LNCaP clone FGC (cell line): ENCODE measurements around the gene PRMT7.

Source experiments
- DNase-seq: peaks from one replicate; pipeline ENCODE4 v3.0.0-alpha.2; 2011; ENCODE audit warnings: low read depth
- H3K4me3 ChIP-seq: 2 replicates; pipeline ENCODE4 v1.5.1; 2011; ENCODE audit warnings: mild to moderate bottlenecking, low read depth, low read length, control low read depth
- CTCF ChIP-seq: IDR thresholded peaks from 2 replicates; pipeline ENCODE4 v1.5.1; 2012; ENCODE audit warnings: mild to moderate bottlenecking; ENCODE audit not compliant: control insufficient read depth, insufficient read depth; ENCODE audit errors: extremely low read depth

Gene PRMT7

DNA sequence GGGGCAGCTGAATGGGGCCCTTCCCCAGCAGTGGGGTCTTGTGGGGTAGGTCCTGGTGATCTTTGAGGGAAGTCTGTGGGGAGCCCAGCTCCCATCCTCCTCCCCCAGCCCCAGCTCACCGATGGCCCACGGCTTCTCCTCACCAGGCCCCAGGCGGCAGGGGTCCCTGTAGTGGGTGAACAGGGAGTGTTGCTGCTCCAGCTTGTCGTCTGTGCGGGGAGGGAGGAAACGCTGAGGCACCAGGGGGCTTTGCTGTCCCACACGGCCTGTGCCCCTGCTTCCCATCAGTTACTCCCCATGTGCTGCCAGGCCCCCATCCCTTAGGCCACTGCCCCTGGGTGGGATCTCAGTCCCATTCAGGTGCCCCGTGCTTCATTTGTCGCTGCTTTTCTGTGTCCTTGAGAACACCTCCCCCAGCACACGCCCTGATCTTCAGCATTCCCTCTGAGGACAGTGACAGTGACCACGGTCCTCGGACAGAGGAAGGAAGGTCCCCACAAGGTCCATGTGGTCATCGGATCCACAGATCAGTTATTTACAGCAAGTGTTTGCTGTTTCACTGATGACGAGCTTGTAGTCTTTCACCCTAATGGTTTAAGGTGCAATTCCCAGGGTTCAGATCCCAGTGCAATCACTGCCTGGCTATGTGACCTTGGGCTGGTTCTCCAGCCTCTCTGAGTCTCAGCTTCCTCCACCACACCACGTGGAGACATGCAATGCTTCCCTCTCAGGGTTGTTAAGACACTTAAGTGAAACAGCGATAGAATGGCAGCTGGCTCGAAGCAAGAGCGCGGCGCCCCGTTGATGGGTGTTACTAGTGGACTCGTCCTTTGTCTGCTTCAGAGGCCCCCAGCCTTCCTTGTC lies 53.1 kb downstream of the PRMT7 start:
- DNase-seq: no peak
- TF ChIP-seq CTCF: no peak
- H3K4me3 ChIP-seq: no peak overlapping the region

DNA sequence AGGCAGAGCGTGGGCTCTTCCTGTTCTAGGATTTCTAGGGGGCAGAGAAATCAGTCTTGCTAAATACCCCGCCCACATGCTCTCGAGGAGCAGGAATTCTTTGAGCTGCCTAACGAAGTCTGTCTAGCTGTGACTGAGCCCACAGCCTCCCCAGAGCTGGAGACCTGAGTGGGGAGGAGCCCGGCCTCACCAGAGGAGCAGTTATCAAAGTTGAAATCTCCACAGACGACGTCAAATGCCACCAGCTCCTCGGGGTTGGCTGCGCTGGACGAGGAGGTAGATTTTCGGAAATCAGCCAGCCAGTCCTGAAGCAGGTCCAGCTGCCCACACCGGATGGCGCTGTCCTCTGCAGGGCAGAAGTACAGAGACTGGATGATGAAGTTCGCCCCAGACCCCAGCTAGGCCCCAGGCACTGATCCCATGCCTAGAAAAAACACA lies 53.8 kb downstream of the PRMT7 start:
- TF ChIP-seq CTCF: no peak
- H3K4me3 ChIP-seq: no peak overlapping the region
- DNase-seq: no peak

DNA sequence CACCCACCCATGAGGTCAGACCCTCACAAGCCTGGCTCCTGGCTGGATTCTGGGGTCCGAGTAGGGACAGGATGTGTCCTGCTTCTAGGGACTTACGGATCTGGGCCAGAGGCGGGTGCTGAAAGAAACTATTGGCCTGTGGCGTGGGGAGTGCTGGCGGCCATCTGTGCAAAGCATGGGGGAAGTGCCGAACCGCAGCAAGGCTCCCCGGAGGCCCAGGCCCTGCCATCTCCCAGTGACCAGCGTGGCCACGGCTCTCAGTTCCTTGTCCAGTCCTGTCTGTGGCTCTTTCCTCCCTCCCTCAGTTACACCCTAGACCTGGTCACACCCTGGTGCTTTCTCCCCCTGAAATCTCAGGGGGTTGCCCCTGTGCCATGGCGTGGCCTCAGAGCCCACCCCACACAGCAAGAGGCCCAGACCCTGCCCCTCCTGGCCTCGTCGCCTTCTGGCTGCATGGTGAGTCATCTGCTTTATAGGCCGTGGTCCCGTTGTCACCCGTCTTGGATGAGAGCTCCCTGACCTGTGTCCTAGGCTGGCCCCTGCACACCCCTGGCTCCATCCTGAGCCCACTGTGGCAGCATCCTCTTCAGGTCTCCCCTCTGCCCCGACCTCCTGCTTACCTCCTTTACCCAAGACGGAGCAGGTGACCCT lies 54.5 kb downstream of the PRMT7 start:
- no peak for TF ChIP-seq CTCF
- no peak for DNase-seq

DNA sequence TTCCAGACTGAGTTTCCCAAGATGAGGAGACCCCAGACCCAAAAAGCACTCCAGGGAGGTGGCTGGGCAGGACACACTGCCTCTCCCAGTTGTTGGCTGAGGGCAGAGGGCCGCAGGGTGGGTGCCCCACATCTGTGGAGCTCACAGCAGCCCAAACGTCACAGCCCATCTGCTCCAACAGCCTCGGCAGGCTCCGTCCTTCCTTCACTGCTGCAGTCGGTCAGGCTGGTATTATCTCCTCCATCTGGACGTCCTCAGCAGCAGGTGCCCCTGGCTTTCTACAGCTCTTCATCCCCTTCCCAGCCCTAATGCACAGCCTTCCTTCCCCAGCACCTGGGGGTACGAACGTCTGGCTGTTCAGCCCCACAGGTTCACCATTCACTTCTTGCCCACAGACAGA lies 55.2 kb downstream of the PRMT7 start:
- DNase-seq: no peak
- no peak for TF ChIP-seq CTCF

More for the DNA sequence above, 54.5 kb downstream of the PRMT7 start:
- no peak overlapping the region for H3K4me3 ChIP-seq

GRCh38 chr16:68367030-68367429 lies 56.2 kb downstream of the PRMT7 start:
- DNase-seq: no peak
- H3K4me3 ChIP-seq: no peak overlapping the region
- TF ChIP-seq CTCF: peak; percentile 43

More for the DNA sequence above, 55.2 kb downstream of the PRMT7 start:
- no peak overlapping the region for H3K4me3 ChIP-seq

DNA sequence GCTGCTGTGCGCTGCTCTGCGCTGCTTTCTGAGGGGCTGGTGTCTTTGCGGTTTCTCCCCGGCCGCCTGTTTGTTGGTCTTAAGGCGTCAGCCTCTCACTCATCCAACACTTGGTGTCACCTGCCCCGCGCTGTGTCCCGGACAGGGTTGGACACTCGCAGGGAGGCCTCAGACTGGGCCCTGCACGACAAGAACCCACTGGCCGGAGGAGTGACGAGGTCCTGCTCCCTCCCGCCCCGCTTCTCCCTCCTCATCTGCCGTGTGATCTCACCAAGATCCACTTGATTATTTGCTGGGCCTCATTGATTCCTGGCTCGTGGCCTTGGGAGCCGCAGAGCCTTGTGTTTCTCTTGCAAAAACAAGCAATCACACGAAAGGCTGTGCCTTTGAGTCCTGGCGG lies 56.6 kb downstream of the PRMT7 start:
- TF ChIP-seq CTCF: no peak
- H3K4me3 ChIP-seq: no peak overlapping the region
- DNase-seq: no peak
